Chondrocyte (in vitro differentiated cells): Measurements from ENCODE around the gene NFIA. TPM values are rescaled to one million over a fixed set of nuclear protein-coding genes. Genes with fewer than 3 reads are reported as not detected.

Experiments used
- DNase-seq: peaks from one replicate; pipeline ENCODE4 v3.0.0; 2021; ENCODE audit warnings: mixed read lengths, low spot score
- H3K27ac Mint-ChIP-seq: one replicate; pipeline ENCODE4 v1.8.0; 2021; ENCODE audit warnings: mild to moderate bottlenecking, moderate library complexity, mixed read lengths; ENCODE audit not compliant: unreplicated experiment
- H3K27me3 Mint-ChIP-seq: 2 replicates; pipeline ENCODE4 v1.8.0; 2021; ENCODE audit warnings: low read depth, mixed read lengths
- H3K36me3 Mint-ChIP-seq: 2 replicates; pipeline ENCODE4 v1.8.0; 2021; ENCODE audit warnings: low read depth, mixed read lengths
- H3K4me1 Mint-ChIP-seq: 2 replicates; pipeline ENCODE4 v1.8.0; 2021; ENCODE audit warnings: low read depth, mild to moderate bottlenecking, mixed read lengths
- H3K4me3 Mint-ChIP-seq: one replicate; pipeline ENCODE4 v1.8.0; 2021; ENCODE audit warnings: mild to moderate bottlenecking, moderate library complexity, mixed read lengths; ENCODE audit not compliant: unreplicated experiment
- H3K9me3 Mint-ChIP-seq: 2 replicates; pipeline ENCODE4 v1.8.0; 2021; ENCODE audit warnings: low read depth, mixed read lengths
- CTCF ChIP-seq: fragments of 200-600 bp; sonication (generic); IDR thresholded peaks from 2 replicates; pipeline ENCODE4 v1.5.0; 2021; ENCODE audit warnings: antibody characterized with exemption, mild to moderate bottlenecking, moderate library complexity
- total RNA-seq: library from RNA; stranded (reverse); gene quantifications from 3 replicates; pipeline ENCODE4 v1.2.1, GENCODE V29; 2021

Gene NFIA
- total RNA-seq, 1 donor from 2014 or later, result 43.0 TPM

GRCh38 chr1:61301824-61302657 lies 219.7 kb downstream of the NFIA start:
- peak overlapping the region; percentile 83 for H3K27ac Mint-ChIP-seq
- no peak for DNase-seq

GRCh38 chr1:61307422-61308142 lies 225.2 kb downstream of the NFIA start:
- Mint-ChIP-seq H3K36me3 (peaks cover 2% of the 10 kb centered on the region), H3K4me1 (peaks cover 3% of the 10 kb centered on the region), H3K27me3 (no peaks in the 10 kb centered on the region), H3K9me3 (no peaks in the 10 kb centered on the region), H3K27ac (no peak overlapping the region), H3K4me3 (no peak overlapping the region)
- no peak for TF ChIP-seq CTCF
- no peak for DNase-seq

More at GRCh38 chr1:61301824-61302657, 219.7 kb downstream of the NFIA start:
- TF ChIP-seq CTCF, result no peak
- H3K27me3 Mint-ChIP-seq, result no peaks in the 10 kb centered on the region
- H3K4me3 Mint-ChIP-seq, result no peak overlapping the region
- H3K36me3 Mint-ChIP-seq, result peaks cover 2% of the 10 kb centered on the region
- H3K9me3 Mint-ChIP-seq, result peaks cover 4% of the 10 kb centered on the region
- peaks cover 37% of the 10 kb centered on the region for H3K4me1 Mint-ChIP-seq

- H3K9me3 Mint-ChIP-seq, result peaks cover 2% of the 10 kb centered on the region
- no peaks in the 10 kb centered on the region for H3K27me3 Mint-ChIP-seq
- H3K4me3 Mint-ChIP-seq, result no peak overlapping the region
- no peak for DNase-seq
- H3K4me1 Mint-ChIP-seq, result no peaks in the 10 kb centered on the region
- H3K27ac Mint-ChIP-seq, result no peak overlapping the region
- peaks cover 7% of the 10 kb centered on the region for H3K36me3 Mint-ChIP-seq
- no peak for TF ChIP-seq CTCF
Measured at GRCh38 chr1:61310057-61310456, 227.7 kb downstream of the NFIA start.

- peaks cover 7% of the 10 kb centered on the region for H3K36me3 Mint-ChIP-seq
Measured at GRCh38 chr1:61310538-61310937, 228.2 kb downstream of the NFIA start.

More at GRCh38 chr1:61310538-61310937, 228.2 kb downstream of the NFIA start:
- Mint-ChIP-seq H3K27ac (no peak overlapping the region), H3K4me3 (no peak overlapping the region), H3K4me1 (no peaks in the 10 kb centered on the region), H3K27me3 (no peaks in the 10 kb centered on the region), H3K9me3 (peaks cover 2% of the 10 kb centered on the region)
- no peak for DNase-seq
- no peak for TF ChIP-seq CTCF
